Thoracic aorta (tissue), 2 donors: Measurements from ENCODE around the gene SLC39A11. TPM values are rescaled to one million over a fixed set of nuclear protein-coding genes. Genes with fewer than 3 reads are reported as not detected.
"Not testable (repeated sequence)": the region's sequence is repeated elsewhere in the genome, so short reads cannot be mapped to it uniquely, and the experiment has no call there.

Experiments used
- ATAC-seq: fragments of 150-250 bp; one replicate; pipeline ENCODE4 v1.8.0; 2017; ENCODE audit warnings: low read depth; ENCODE audit not compliant: insufficient number of reproducible peaks, low FRiP score
- DNase-seq: peaks from one replicate; pipeline ENCODE4 v3.0.0-alpha.2; 2020; ENCODE audit warnings: low spot score
- H3K27ac ChIP-seq, 2 donors: fragments of 200-600 bp; sonication (generic); 1 replicate in 1 of 2; 2 replicates in 1 of 2; pipeline ENCODE4 v1.5.1; 2016; ENCODE audit warnings: mild to moderate bottlenecking in 2 of 2, moderate library complexity in 2 of 2
- H3K27me3 ChIP-seq: fragments of 200-600 bp; sonication (generic); replicated peaks from 2 replicates; pipeline ENCODE4 v1.6.0; 2016; ENCODE audit warnings: mild to moderate bottlenecking; ENCODE audit not compliant: insufficient read depth
- H3K36me3 ChIP-seq: fragments of 200-600 bp; sonication (generic); one replicate; pipeline ENCODE4 v1.5.1; 2016
- H3K4me1 ChIP-seq, 2 donors: fragments of 200-600 bp; sonication (generic); 1 replicate in 1 of 2; 2 replicates in 1 of 2; pipeline versions ENCODE4 v1.5.1 to v1.6.0; 2016; ENCODE audit warnings: low read depth in 2 of 2, mild to moderate bottlenecking in 1 of 2; ENCODE audit not compliant: control insufficient read depth in 1 of 2
- H3K4me3 ChIP-seq: fragments of 200-600 bp; sonication (generic); 2 replicates; pipeline ENCODE4 v1.5.1; 2016; ENCODE audit warnings: mild to moderate bottlenecking
- H3K9me3 ChIP-seq: fragments of 200-600 bp; sonication (generic); 2 replicates; pipeline ENCODE4 v1.5.1; 2016
- total RNA-seq, 2 donors: library from RNA; depleted of rRNA; stranded (reverse); fragments of >200 nt; gene quantifications; one replicate each; pipeline versions ENCODE4 v1.1.0 to v1.2.3, GENCODE V29; 2016
- TF ChIP-seq, protein P1 (sequence below): fragments of 200-600 bp; sonication (generic); IDR thresholded peaks from one replicate; pipeline ENCODE4 v1.5.1; 2019; ENCODE audit warnings: antibody characterized with exemption

The SLC39A11 gene
- total RNA-seq, 2 donors from 2014 or later: 12.0 to 29.1 TPM

DNA sequence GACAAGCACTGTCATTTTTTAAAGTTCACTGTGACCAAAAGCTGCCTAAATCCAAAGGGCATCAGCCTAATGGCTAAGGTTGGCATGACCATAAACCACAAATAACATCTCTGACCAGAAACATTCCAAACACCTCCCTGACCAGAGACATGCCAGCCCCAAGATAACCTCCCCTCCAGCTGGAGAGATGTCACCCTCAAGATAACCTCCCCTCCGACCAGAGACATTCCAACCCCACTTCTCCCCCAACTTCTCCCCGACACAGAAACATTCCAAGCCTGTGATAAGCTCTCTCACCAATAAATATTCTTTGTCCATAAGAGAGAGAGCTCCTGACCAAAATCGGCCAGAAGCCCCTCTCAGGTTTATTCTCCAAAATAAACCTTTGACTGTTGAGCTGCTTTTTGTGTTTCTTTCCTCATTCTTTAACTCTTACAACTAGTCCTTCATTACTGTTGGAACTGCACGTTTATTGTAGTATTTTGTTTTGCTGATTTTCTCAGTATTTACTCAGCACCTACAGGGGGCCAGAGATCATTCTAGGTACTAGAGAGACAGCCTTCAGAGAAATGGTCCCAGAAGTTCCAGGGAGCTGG, 325.6 kb downstream of the SLC39A11 start:
- no peak for ATAC-seq
- Histone ChIP-seq H3K9me3 (no peaks in the 10 kb centered on the region), H3K4me1 (no peaks in the 10 kb centered on the region), H3K36me3 (peaks cover 3% of the 10 kb centered on the region), H3K27me3 (no peaks in the 10 kb centered on the region), H3K27ac (no peak overlapping the region), H3K4me3 (no peak overlapping the region)
- TF ChIP-seq, protein P1, sequence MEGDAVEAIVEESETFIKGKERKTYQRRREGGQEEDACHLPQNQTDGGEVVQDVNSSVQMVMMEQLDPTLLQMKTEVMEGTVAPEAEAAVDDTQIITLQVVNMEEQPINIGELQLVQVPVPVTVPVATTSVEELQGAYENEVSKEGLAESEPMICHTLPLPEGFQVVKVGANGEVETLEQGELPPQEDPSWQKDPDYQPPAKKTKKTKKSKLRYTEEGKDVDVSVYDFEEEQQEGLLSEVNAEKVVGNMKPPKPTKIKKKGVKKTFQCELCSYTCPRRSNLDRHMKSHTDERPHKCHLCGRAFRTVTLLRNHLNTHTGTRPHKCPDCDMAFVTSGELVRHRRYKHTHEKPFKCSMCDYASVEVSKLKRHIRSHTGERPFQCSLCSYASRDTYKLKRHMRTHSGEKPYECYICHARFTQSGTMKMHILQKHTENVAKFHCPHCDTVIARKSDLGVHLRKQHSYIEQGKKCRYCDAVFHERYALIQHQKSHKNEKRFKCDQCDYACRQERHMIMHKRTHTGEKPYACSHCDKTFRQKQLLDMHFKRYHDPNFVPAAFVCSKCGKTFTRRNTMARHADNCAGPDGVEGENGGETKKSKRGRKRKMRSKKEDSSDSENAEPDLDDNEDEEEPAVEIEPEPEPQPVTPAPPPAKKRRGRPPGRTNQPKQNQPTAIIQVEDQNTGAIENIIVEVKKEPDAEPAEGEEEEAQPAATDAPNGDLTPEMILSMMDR: no peak
- DNase-seq: no peak

DNA sequence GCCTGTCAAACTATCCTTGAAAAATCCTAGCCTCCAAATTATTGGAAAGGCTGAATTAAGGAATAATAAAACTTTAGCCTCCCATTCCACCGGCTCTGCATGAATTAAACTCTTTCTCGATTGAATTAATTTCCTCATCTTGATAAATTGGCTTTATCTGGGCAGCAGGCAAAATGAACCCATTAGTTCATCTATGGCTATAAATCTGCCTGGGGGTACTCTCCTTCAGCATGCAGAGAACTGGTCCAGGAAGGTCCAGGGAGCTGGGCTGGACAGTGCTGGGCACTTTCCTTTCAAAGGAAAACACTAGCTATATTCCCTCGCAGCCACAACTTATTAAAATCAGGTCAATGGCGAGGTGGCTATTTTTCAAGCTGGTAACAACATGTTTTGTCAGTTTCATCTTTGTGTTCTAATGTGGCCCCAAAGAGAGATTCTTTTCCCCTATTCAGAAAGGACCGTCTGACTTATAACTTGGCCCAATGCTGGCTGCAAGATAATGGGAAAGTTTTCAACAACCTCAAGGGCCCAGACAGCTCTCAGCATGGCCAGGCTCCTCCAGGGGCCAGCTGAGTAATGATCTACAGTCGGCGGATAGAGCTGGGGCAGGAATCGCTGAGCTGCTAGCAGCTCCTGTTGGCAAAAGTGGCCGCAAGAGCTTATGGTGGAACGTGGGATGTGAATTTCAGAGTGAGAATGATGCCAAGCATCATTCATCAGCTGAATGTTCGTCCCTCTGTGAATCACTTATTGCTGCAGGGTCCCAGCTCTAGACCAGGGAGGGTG, 326.9 kb downstream of the SLC39A11 start:
- peaks cover 3% of the 10 kb centered on the region for H3K36me3 ChIP-seq
- H3K4me3 ChIP-seq: no peak overlapping the region
- H3K4me1 ChIP-seq: no peaks in the 10 kb centered on the region

DNA sequence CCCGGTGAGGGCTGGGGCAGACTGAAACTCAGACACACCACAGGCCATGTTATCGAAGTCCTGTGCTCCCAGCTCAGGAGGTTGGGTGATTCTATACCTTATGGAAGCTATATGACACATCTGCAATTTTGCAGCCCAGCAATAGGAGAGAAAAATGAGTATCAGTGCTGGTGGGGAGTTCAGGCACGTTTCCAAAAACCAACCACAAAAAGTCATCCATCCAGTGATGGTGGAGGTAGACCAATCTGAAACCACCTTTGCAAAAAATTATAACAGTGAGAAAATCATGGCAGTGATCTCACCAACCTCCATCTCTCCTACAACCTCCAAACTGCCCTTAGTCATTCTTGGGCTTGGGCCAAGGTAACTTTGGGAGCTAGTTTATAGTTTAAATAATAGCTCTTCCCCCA, 327.9 kb downstream of the SLC39A11 start:
- no peak for ATAC-seq
- no peaks in the 10 kb centered on the region for H3K27me3 ChIP-seq
- H3K4me1 ChIP-seq: no peaks in the 10 kb centered on the region
- H3K36me3 ChIP-seq: peaks cover 3% of the 10 kb centered on the region
- TF ChIP-seq, protein P1: no peak
- no peaks in the 10 kb centered on the region for H3K9me3 ChIP-seq
- no peak overlapping the region for H3K27ac ChIP-seq
- no peak overlapping the region for H3K4me3 ChIP-seq
- DNase-seq: no peak

More for the DNA sequence above, 326.9 kb downstream of the SLC39A11 start:
- DNase-seq (no peak), ATAC-seq (no peak)
- Histone ChIP-seq H3K27me3 (no peaks in the 10 kb centered on the region), H3K27ac (no peak overlapping the region), H3K9me3 (no peaks in the 10 kb centered on the region)
- TF ChIP-seq, protein P1: no peak

DNA sequence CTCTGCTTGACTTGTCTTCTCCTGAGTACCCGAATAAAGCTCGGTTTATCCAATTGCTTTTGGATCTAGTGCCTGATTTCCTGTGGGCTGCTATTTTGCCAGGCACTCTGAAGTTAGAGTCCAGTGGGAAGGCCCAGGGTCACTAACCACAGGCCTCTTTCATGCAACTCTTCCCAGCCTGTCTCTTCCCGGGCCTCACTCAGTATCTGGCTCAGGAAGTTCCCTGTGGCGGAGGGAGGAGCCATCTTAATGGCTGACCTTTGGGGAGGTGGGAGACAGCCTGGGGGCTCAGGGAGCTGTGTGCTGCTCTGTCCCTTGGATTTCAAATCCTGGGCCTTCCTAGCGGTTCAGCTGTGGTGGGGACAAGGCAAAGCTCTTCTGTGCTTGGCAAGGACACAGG, 328.5 kb downstream of the SLC39A11 start:
- H3K4me3 ChIP-seq: no peak overlapping the region
- TF ChIP-seq, protein P1: no peak
- ATAC-seq: no peak
- H3K27me3 ChIP-seq: no peaks in the 10 kb centered on the region
- no peaks in the 10 kb centered on the region for H3K9me3 ChIP-seq
- no peak for DNase-seq
- no peak overlapping the region for H3K27ac ChIP-seq
- peaks cover 3% of the 10 kb centered on the region for H3K36me3 ChIP-seq
- no peaks in the 10 kb centered on the region for H3K4me1 ChIP-seq

DNA sequence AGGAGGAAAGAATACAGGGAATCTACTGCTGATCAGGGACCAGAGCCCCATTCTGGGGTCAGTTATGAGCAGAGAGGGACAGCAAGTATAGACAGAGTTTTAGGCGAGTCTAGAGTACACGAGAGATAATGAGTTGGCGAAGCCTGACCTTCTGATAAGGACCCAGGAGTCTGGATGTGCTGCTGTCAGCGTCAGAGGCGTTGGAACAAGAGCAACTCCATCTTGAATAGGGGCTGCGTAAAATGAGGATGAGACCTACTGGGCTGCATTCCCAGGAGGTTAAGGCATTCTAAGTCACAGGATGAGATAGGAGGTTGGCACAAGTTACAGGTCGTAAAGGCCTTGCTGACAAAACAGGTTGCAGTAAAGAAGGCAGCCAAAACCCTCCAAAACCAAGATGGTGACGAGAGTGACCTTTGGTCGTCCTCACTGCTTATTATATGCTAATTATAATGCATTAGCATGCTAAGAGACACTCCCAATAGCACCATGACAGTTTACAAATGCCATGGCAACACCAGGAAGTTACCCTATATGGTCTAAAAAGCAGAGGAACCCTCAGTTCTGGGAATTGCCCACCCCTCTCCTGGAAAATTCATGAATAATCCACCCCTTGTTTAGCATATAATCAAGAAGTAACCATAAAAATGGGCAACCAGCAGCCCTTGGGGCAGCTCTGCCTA, 330.5 kb downstream of the SLC39A11 start:
- not testable (repeated sequence) for H3K27ac ChIP-seq, DNase-seq, ATAC-seq, H3K9me3 ChIP-seq, H3K27me3 ChIP-seq, H3K4me1 ChIP-seq, H3K36me3 ChIP-seq, H3K4me3 ChIP-seq
